Common myeloid progenitor, CD34-positive (primary cell): Measurements from ENCODE around the gene TUB.

Experiments used
- CTCF ChIA-PET: fragments of 350-600 bp; sonication (Branson Sonifier 250); formaldehyde crosslinking; loops from one replicate; lab custom pipeline; 2021; ENCODE audit warnings: antibody characterized with exemption; lab: Charles Lee
- POLR2A ChIA-PET: fragments of 350-600 bp; sonication (Branson Sonifier 250); formaldehyde crosslinking; loops from one replicate; lab custom pipeline; 2021; ENCODE audit warnings: antibody characterized with exemption; lab: Charles Lee
- DNase-seq, 3 donors: peaks; one replicate each; pipeline versions ENCODE4 v3.0.0 to v3.0.0-alpha.2; 2013
- H3K27ac ChIP-seq, 2 experiments: 1 replicate in 1 of 2; 2 replicates in 1 of 2; pipeline ENCODE4 v1.7.0; 2013; ENCODE audit warnings: inconsistent platforms in 2 of 2, low read length in 2 of 2, mild to moderate bottlenecking in 2 of 2, low read depth in 1 of 2, moderate library complexity in 1 of 2; ENCODE audit not compliant: severe bottlenecking in 2 of 2, insufficient read depth in 1 of 2, poor library complexity in 1 of 2
- H3K27me3 ChIP-seq, 5 experiments: replicated peaks in 2 of 5; 1 replicate in 3 of 5; 2 replicates in 2 of 5; pipeline versions ENCODE4 v1.6.1 to v1.7.0; 2013; ENCODE audit warnings: low read length in 4 of 5, mild to moderate bottlenecking in 2 of 5, moderate library complexity in 2 of 5, inconsistent platforms in 1 of 5; ENCODE audit not compliant: insufficient read depth in 5 of 5, control insufficient read depth in 4 of 5
- H3K36me3 ChIP-seq, 4 experiments: 1 replicate in 2 of 4; 2 replicates in 2 of 4; pipeline versions ENCODE4 v1.6.1 to v1.7.0; 2013; ENCODE audit warnings: low read length in 3 of 4, control low read depth in 1 of 4, mild to moderate bottlenecking in 1 of 4; ENCODE audit not compliant: control insufficient read depth in 4 of 4, insufficient read depth in 4 of 4
- H3K4me1 ChIP-seq, 4 experiments: 1 replicate in 3 of 4; 2 replicates in 1 of 4; pipeline versions ENCODE4 v1.6.1 to v1.7.1; 2013; ENCODE audit warnings: low read length in 3 of 4, mild to moderate bottlenecking in 3 of 4, control low read depth in 1 of 4, inconsistent platforms in 1 of 4, moderate library complexity in 1 of 4; ENCODE audit not compliant: control insufficient read depth in 4 of 4, insufficient read depth in 4 of 4; ENCODE audit errors: control extremely low read depth in 1 of 4
- H3K4me3 ChIP-seq, 7 experiments: 1 replicate in 4 of 7; 2 replicates in 3 of 7; pipeline versions ENCODE4 v1.5.1 to v1.7.0; 2013; ENCODE audit warnings: mild to moderate bottlenecking in 7 of 7, low read length in 6 of 7, moderate library complexity in 6 of 7, inconsistent platforms in 2 of 7, low read depth in 2 of 7, control low read depth in 1 of 7; ENCODE audit not compliant: insufficient read depth in 4 of 7, control insufficient read depth in 1 of 7; ENCODE audit errors: extremely low read depth in 1 of 7
- H3K9me3 ChIP-seq, 5 experiments: 1 replicate in 4 of 5; 2 replicates in 1 of 5; pipeline versions ENCODE4 v1.6.1 to v1.7.1; 2013; ENCODE audit warnings: low read length in 4 of 5, mild to moderate bottlenecking in 2 of 5, inconsistent platforms in 1 of 5, low read depth in 1 of 5, moderate library complexity in 1 of 5; ENCODE audit not compliant: control insufficient read depth in 4 of 5, insufficient read depth in 2 of 5; ENCODE audit errors: control extremely low read depth in 1 of 5
- WGBS: methylation state at CpG from one replicate; pipeline ENCODE4 v1.1.5; 2013; ENCODE audit not compliant: insufficient coverage; 5-methylcytosine and 5-hydroxymethylcytosine counted together

Gene TUB

GRCh38 chr11:8084352-8084751, 3.3 kb downstream of the TUB start:
- CTCF ChIA-PET, result interaction anchor here (2.0 kb wide), 1 partner anchor 12 kb away, joined by 6 read pairs; no protein-coding TSS in a partner anchor
- DNase-seq, result no peak
- Histone ChIP-seq H3K36me3 (no peaks in the 10 kb centered on the region), H3K4me1 (peaks cover 0 to 20% (median 7%) of the 10 kb centered on the region in 4 experiments), H3K27ac (no peak overlapping the region), H3K9me3 (no peaks in the 10 kb centered on the region), H3K27me3 (peaks cover 2 to 36% (median 32%) of the 10 kb centered on the region in 5 experiments), H3K4me3 (no peak overlapping the region)
- WGBS, result 97% methylated on average over 6 of the region's 6 CpGs
- POLR2A ChIA-PET, result no interaction called here

- no peaks in the 10 kb centered on the region for H3K9me3 ChIP-seq
- H3K36me3 ChIP-seq, result no peaks in the 10 kb centered on the region
- ChIA-PET CTCF (interaction anchor here (1.9 to 21.2 kb wide), 4 partner anchors 10 to 78 kb away, joined by 5 to 429 read pairs (median 192); no protein-coding TSS in a partner anchor), POLR2A (no interaction called here)
- DNase-seq, result no peak
- WGBS, result 97% methylated on average over 5 of the region's 11 CpGs
- H3K4me1 ChIP-seq, result peaks cover 0 to 20% (median 7%) of the 10 kb centered on the region in 4 experiments
- no peak overlapping the region for H3K27ac ChIP-seq
- peaks cover 0 to 32% (median 25%) of the 10 kb centered on the region in 5 experiments for H3K27me3 ChIP-seq
- no peak overlapping the region for H3K4me3 ChIP-seq
Measured at GRCh38 chr11:8085011-8085645, 4.1 kb downstream of the TUB start.

GRCh38 chr11:8086001-8086479, 5.0 kb downstream of the TUB start:
- Histone ChIP-seq H3K27me3 (peaks cover 0 to 24% (median 18%) of the 10 kb centered on the region in 5 experiments), H3K4me1 (peaks cover 0 to 13% (median 3%) of the 10 kb centered on the region in 4 experiments), H3K4me3 (no peak overlapping the region), H3K27ac (no peak overlapping the region), H3K9me3 (no peaks in the 10 kb centered on the region), H3K36me3 (no peaks in the 10 kb centered on the region)
- WGBS, result 81% methylated on average over 4 of the region's 8 CpGs
- POLR2A ChIA-PET, result no interaction called here
- CTCF ChIA-PET, result interaction anchor here (1.9 to 21.2 kb wide), 4 partner anchors 9 to 79 kb away, joined by 5 to 429 read pairs (median 192); no protein-coding TSS in a partner anchor
- no peak for DNase-seq

GRCh38 chr11:8086571-8086970, 5.6 kb downstream of the TUB start:
- H3K9me3 ChIP-seq, result no peaks in the 10 kb centered on the region
- CTCF ChIA-PET, result interaction anchor here (1.9 to 21.2 kb wide), 4 partner anchors 8 to 79 kb away, joined by 5 to 429 read pairs (median 192); no protein-coding TSS in a partner anchor
- H3K4me1 ChIP-seq, result peaks cover 0 to 10% (median 1%) of the 10 kb centered on the region in 4 experiments
- H3K4me3 ChIP-seq, result no peak overlapping the region
- 96% methylated on average over 3 of the region's 7 CpGs for WGBS
- H3K27ac ChIP-seq, result no peak overlapping the region
- H3K27me3 ChIP-seq, result peaks cover 0 to 24% (median 15%) of the 10 kb centered on the region in 5 experiments
- DNase-seq, result no peak
- POLR2A ChIA-PET, result no interaction called here
- H3K36me3 ChIP-seq, result no peaks in the 10 kb centered on the region

- DNase-seq, result no peak
Measured at GRCh38 chr11:8087185-8087584, 6.2 kb downstream of the TUB start.

GRCh38 chr11:8087756-8088155, 6.7 kb downstream of the TUB start:
- no peaks in the 10 kb centered on the region for H3K36me3 ChIP-seq
- H3K4me3 ChIP-seq, result no peak overlapping the region
- ChIA-PET CTCF (interaction anchor here (1.2 to 21.2 kb wide), 6 partner anchors 8 to 195 kb away, joined by 4 to 429 read pairs (median 58); no protein-coding TSS in a partner anchor), POLR2A (no interaction called here)
- H3K27me3 ChIP-seq, result peaks cover 0 to 17% (median 4%) of the 10 kb centered on the region in 5 experiments
- DNase-seq, result no peak
- H3K27ac ChIP-seq, result no peak overlapping the region
- H3K4me1 ChIP-seq, result peaks cover 0 to 8% (median 1%) of the 10 kb centered on the region in 4 experiments
- no peaks in the 10 kb centered on the region for H3K9me3 ChIP-seq
- 100% methylated on average over 2 of the region's 3 CpGs for WGBS

More at GRCh38 chr11:8087185-8087584, 6.2 kb downstream of the TUB start:
- peaks cover 0 to 21% (median 9%) of the 10 kb centered on the region in 5 experiments for H3K27me3 ChIP-seq
- no peaks in the 10 kb centered on the region for H3K9me3 ChIP-seq
- peaks cover 0 to 8% (median 0%) of the 10 kb centered on the region in 4 experiments for H3K4me1 ChIP-seq
- H3K27ac ChIP-seq, result no peak overlapping the region
- ChIA-PET CTCF (interaction anchor here (1.6 to 21.2 kb wide), 4 partner anchors 9 to 80 kb away, joined by 8 to 429 read pairs (median 192); no protein-coding TSS in a partner anchor), POLR2A (no interaction called here)
- WGBS, result 93% methylated on average over 4 of the region's 4 CpGs
- H3K36me3 ChIP-seq, result no peaks in the 10 kb centered on the region
- H3K4me3 ChIP-seq, result no peak overlapping the region
